SK-N-SH (cell line): ENCODE results near the gene SNX24. TPM values are rescaled to one million over a fixed set of nuclear protein-coding genes. Genes with fewer than 3 reads are reported as not detected.

ENCODE experiments used
- CTCF ChIA-PET: fragments of 300-600, 350-600 bp; formaldehyde crosslinking; extraction: SDS; loops from one replicate; lab custom pipeline; 2021; lab: Yijun Ruan, JAX
- POLR2A ChIA-PET: fragments of 350-600 bp; sonication (Branson Sonifier 250); formaldehyde crosslinking; extraction: SDS; loops from one replicate; lab custom pipeline; 2020; ENCODE audit warnings: antibody characterized with exemption, inconsistent platforms; lab: Yijun Ruan, JAX
- DNase-seq: peaks from one replicate; pipeline ENCODE4 v3.0.0; 2012
- H2AFZ ChIP-seq: fragments of 200-600 bp; sonication (generic); 2 replicates; pipeline ENCODE4 v1.8.1; 2016; ENCODE audit warnings: antibody characterized with exemption, mild to moderate bottlenecking, low read depth
- H3F3A ChIP-seq: fragments of 200-600 bp; sonication (generic); replicated peaks from 2 replicates; pipeline ENCODE3; 2016; ENCODE audit warnings: antibody characterized with exemption, mild to moderate bottlenecking; ENCODE audit not compliant: insufficient read depth
- H3K27ac ChIP-seq, 2 experiments: fragments of 200-500 bp in 1 of 2; fragments of 200-600 bp in 1 of 2; sonication (Bioruptor generic) in 1 of 2; sonication (generic), shearing (Covaris generic) in 1 of 2; 2 replicates each; pipeline versions ENCODE4 v1.5.1 to v1.6.1; 2014 to 2016; ENCODE audit warnings: low read depth in 2 of 2, inconsistent platforms in 1 of 2, low read length in 1 of 2, mild to moderate bottlenecking in 1 of 2, mixed read lengths in 1 of 2
- H3K27me3 ChIP-seq: fragments of 200-600 bp; sonication (generic), shearing (Covaris generic); 2 replicates; pipeline ENCODE4 v1.6.1; 2016; ENCODE audit warnings: mixed run types; ENCODE audit not compliant: insufficient read depth
- H3K36me3 ChIP-seq, 2 experiments: fragments of 200-500 bp in 1 of 2; fragments of 200-600 bp in 1 of 2; sonication (Bioruptor generic) in 1 of 2; sonication (generic) in 1 of 2; replicated peaks in 1 of 2; 2 replicates each; pipeline versions ENCODE3 to v1.5.1; 2014 to 2016; ENCODE audit warnings: low read length in 1 of 2, mild to moderate bottlenecking in 1 of 2; ENCODE audit not compliant: insufficient read depth in 2 of 2, control insufficient read depth in 1 of 2
- H3K4me1 ChIP-seq, 2 experiments: fragments of 200-500 bp in 1 of 2; fragments of 200-600 bp in 1 of 2; sonication (Bioruptor generic) in 1 of 2; sonication (generic), shearing (Covaris generic) in 1 of 2; 2 replicates each; pipeline versions ENCODE4 v1.5.1 to v1.6.1; 2014 to 2016; ENCODE audit warnings: low read depth in 1 of 2, low read length in 1 of 2, mixed run types in 1 of 2; ENCODE audit not compliant: insufficient read depth in 2 of 2, control insufficient read depth in 1 of 2
- H3K4me2 ChIP-seq: fragments of 200-600 bp; sonication (generic), shearing (Covaris generic); 2 replicates; pipeline ENCODE4 v1.6.1; 2017; ENCODE audit warnings: mixed run types
- H3K4me3 ChIP-seq, 2 experiments: fragments of 200-500 bp in 1 of 2; fragments of 200-600 bp in 1 of 2; sonication (Bioruptor generic) in 1 of 2; sonication (generic), shearing (Covaris generic) in 1 of 2; 2 replicates each; pipeline versions ENCODE4 v1.5.1 to v1.8.1; 2014 to 2016; ENCODE audit warnings: low read depth in 2 of 2, inconsistent platforms in 1 of 2, low read length in 1 of 2, mild to moderate bottlenecking in 1 of 2, mixed read lengths in 1 of 2, moderate library complexity in 1 of 2
- H3K79me2 ChIP-seq: fragments of 200-600 bp; sonication (generic); 2 replicates; pipeline ENCODE4 v1.8.1; 2017; ENCODE audit warnings: mild to moderate bottlenecking; ENCODE audit not compliant: insufficient read depth
- H3K9ac ChIP-seq: fragments of 200-600 bp; sonication (generic); 2 replicates; pipeline ENCODE4 v1.6.1; 2017; ENCODE audit warnings: mixed run types
- H3K9me2 ChIP-seq: fragments of 200-600 bp; sonication (generic); 2 replicates; pipeline ENCODE4 v1.6.1; 2017; ENCODE audit warnings: mixed run types
- H3K9me3 ChIP-seq: fragments of 200-600 bp; sonication (generic); 2 replicates; pipeline ENCODE4 v1.6.1; 2017; ENCODE audit warnings: mixed run types, mild to moderate bottlenecking, moderate library complexity
- H4K20me1 ChIP-seq: fragments of 200-600 bp; sonication (generic); 2 replicates; pipeline ENCODE4 v1.6.1; 2017; ENCODE audit warnings: mild to moderate bottlenecking, mixed run types; ENCODE audit not compliant: insufficient read depth
- ELF1 ChIP-seq: IDR thresholded peaks from 2 replicates; pipeline ENCODE4 v1.4.0; 2012
- EP300 ChIP-seq, 2 experiments: IDR thresholded peaks; 2 replicates each; pipeline versions ENCODE4 v1.4.0 to v1.6.1; 2012; ENCODE audit warnings: borderline replicate concordance in 1 of 2, low read depth in 1 of 2, low read length in 1 of 2
- EZH2phosphoT487 ChIP-seq: fragments of 200-600 bp; sonication (generic); IDR thresholded peaks from 2 replicates; pipeline ENCODE4 v1.6.1; 2017; ENCODE audit warnings: low read depth, mixed run types, mild to moderate bottlenecking, antibody characterized with exemption, moderate library complexity, borderline replicate concordance
- FOSL2 ChIP-seq: IDR thresholded peaks from 2 replicates; pipeline ENCODE4 v1.4.0; 2012; ENCODE audit warnings: low read depth, mild to moderate bottlenecking, moderate library complexity, borderline replicate concordance
- GABPA ChIP-seq: IDR thresholded peaks from 2 replicates; pipeline ENCODE4 v1.4.0; 2012; ENCODE audit warnings: low read depth, mild to moderate bottlenecking
- GATA2 ChIP-seq: sonication (generic); formaldehyde crosslinking; IDR thresholded peaks from 2 replicates; pipeline ENCODE4 v1.5.0; 2020; ENCODE audit warnings: mild to moderate bottlenecking, missing genetic modification reagents
- JUND ChIP-seq: IDR thresholded peaks from 2 replicates; pipeline ENCODE4 v1.4.0; 2012
- RAD21 ChIP-seq: IDR thresholded peaks from 2 replicates; pipeline ENCODE4 v1.6.1; 2012; ENCODE audit warnings: mild to moderate bottlenecking, low read length
- RFX5 ChIP-seq: IDR thresholded peaks from 2 replicates; pipeline ENCODE4 v1.6.1; 2012; ENCODE audit warnings: mild to moderate bottlenecking, improper control_type of control experiment, low read length
- RXRA ChIP-seq: IDR thresholded peaks from 2 replicates; pipeline ENCODE4 v1.4.0; 2012; ENCODE audit warnings: low read depth, mild to moderate bottlenecking, borderline replicate concordance
- TAF1 ChIP-seq: IDR thresholded peaks from 2 replicates; pipeline ENCODE4 v1.6.1; 2012; ENCODE audit warnings: low read depth, mild to moderate bottlenecking, low read length, moderate library complexity, borderline replicate concordance
- TEAD4 ChIP-seq: IDR thresholded peaks from 2 replicates; pipeline ENCODE4 v1.4.0; 2012; ENCODE audit warnings: mild to moderate bottlenecking, borderline replicate concordance; ENCODE audit not compliant: insufficient read depth
- polyA plus RNA-seq, 3 experiments: library from polyadenylated mRNA; depleted of rRNA; stranded (reverse); fragments of >200 nt; gene quantifications; 2 replicates each; pipeline ENCODE4 v1.2.3, GENCODE V29; 2012
- TF ChIP-seq, protein P1 (sequence below): IDR thresholded peaks from 2 replicates; pipeline ENCODE4 v1.6.1; 2012; ENCODE audit warnings: mild to moderate bottlenecking, low read depth, low read length, moderate library complexity
- TF ChIP-seq, protein P2 (sequence below): IDR thresholded peaks from 2 replicates; pipeline ENCODE4; 2012
- TF ChIP-seq, protein P3 (sequence below): IDR thresholded peaks from 2 replicates; pipeline ENCODE4 v1.4.0; 2012; ENCODE audit warnings: low read depth

SNX24 gene
- polyA plus RNA-seq, 1 of the 3 experiments (the other 2 are of a cell fraction) = 8.2 TPM

DNA sequence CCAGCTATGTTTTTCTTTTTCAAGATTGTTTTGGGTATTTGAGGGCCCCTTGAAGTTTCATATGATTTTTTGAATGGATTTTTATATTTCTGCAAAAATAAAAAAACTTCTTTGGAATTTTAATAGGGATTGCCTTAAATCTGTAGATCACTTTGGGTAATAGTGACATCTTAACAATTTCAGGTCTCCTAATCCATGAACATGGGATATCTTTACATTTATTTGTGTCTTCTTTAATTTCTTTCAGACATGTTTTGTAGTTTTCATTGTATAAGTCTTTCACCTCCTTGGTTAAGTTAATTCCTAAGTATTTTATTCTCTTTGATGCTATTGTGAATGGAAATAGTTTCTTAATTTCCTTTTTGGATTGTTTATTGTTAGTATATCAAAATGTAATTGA, 112.0 kb downstream of the SNX24 start:
- POLR2A ChIA-PET = no interaction called here
- H3K9ac ChIP-seq = no peak overlapping the region
- no peaks in the 10 kb centered on the region for H3K27me3 ChIP-seq
- no peak for TF ChIP-seq JUND
- TF ChIP-seq, protein P1, sequence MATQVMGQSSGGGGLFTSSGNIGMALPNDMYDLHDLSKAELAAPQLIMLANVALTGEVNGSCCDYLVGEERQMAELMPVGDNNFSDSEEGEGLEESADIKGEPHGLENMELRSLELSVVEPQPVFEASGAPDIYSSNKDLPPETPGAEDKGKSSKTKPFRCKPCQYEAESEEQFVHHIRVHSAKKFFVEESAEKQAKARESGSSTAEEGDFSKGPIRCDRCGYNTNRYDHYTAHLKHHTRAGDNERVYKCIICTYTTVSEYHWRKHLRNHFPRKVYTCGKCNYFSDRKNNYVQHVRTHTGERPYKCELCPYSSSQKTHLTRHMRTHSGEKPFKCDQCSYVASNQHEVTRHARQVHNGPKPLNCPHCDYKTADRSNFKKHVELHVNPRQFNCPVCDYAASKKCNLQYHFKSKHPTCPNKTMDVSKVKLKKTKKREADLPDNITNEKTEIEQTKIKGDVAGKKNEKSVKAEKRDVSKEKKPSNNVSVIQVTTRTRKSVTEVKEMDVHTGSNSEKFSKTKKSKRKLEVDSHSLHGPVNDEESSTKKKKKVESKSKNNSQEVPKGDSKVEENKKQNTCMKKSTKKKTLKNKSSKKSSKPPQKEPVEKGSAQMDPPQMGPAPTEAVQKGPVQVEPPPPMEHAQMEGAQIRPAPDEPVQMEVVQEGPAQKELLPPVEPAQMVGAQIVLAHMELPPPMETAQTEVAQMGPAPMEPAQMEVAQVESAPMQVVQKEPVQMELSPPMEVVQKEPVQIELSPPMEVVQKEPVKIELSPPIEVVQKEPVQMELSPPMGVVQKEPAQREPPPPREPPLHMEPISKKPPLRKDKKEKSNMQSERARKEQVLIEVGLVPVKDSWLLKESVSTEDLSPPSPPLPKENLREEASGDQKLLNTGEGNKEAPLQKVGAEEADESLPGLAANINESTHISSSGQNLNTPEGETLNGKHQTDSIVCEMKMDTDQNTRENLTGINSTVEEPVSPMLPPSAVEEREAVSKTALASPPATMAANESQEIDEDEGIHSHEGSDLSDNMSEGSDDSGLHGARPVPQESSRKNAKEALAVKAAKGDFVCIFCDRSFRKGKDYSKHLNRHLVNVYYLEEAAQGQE = no peak
- TF ChIP-seq TEAD4 = no peak
- TF ChIP-seq, protein P2, sequence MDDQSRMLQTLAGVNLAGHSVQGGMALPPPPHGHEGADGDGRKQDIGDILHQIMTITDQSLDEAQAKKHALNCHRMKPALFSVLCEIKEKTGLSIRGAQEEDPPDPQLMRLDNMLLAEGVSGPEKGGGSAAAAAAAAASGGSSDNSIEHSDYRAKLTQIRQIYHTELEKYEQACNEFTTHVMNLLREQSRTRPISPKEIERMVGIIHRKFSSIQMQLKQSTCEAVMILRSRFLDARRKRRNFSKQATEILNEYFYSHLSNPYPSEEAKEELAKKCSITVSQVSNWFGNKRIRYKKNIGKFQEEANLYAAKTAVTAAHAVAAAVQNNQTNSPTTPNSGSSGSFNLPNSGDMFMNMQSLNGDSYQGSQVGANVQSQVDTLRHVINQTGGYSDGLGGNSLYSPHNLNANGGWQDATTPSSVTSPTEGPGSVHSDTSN = no peak
- TF ChIP-seq FOSL2 = no peak
- no peak for TF ChIP-seq EZH2phosphoT487
- no peak for TF ChIP-seq EP300 (IDR thresholded peaks at IDR 0.05; ENCODE audit: borderline replicate concordance in 1 of 2, low read depth in 1 of 2, low read length in 1 of 2)
- no peak for TF ChIP-seq GABPA
- TF ChIP-seq RAD21 = no peak
- TF ChIP-seq TAF1 = no peak
- no peak for TF ChIP-seq RXRA
- TF ChIP-seq GATA2 (CRISPR knock-in tag) = no peak
- no peak for TF ChIP-seq RFX5
- no peak for TF ChIP-seq ELF1
- TF ChIP-seq, protein P3, sequence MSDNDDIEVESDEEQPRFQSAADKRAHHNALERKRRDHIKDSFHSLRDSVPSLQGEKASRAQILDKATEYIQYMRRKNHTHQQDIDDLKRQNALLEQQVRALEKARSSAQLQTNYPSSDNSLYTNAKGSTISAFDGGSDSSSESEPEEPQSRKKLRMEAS = no peak
- TF ChIP-seq, all 33 proteins: peak for 0
- Histone ChIP-seq H3F3A (no peaks in the 10 kb centered on the region), H3K4me2 (no peak overlapping the region), H3K79me2 (no peaks in the 10 kb centered on the region), H3K36me3 (peaks cover 0 to 4% of the 10 kb centered on the region in 2 experiments), H3K27ac (no peak overlapping the region), H2AFZ (no peak overlapping the region), H3K9me3 (peaks cover 5% of the 10 kb centered on the region; the same call in 1 of the 2 replicates), H3K4me1 (no peaks in the 10 kb centered on the region), H3K4me3 (no peak overlapping the region), H3K9me2 (no peaks in the 10 kb centered on the region), H4K20me1 (no peaks in the 10 kb centered on the region)
- DNase-seq = no peak
- CTCF ChIA-PET = interaction anchor here (1.1 kb wide), 1 partner anchor 9 kb away, joined by 3 read pairs; no protein-coding TSS in a partner anchor
